Dedifferentiated amniotic fluid mesenchymal stem cell (primary cell): Measurements from ENCODE around the gene ARID1B.

Experiments
- DNase-seq: peaks from one replicate; pipeline ENCODE4 v3.0.0-alpha.2; 2016; ENCODE audit errors: extremely low spot score

The ARID1B gene

GRCh38 chr6:157181649-157182048 is 404.5 kb downstream of the ARID1B start:
- no peak for DNase-seq

GRCh38 chr6:157182503-157183264 is 405.5 kb downstream of the ARID1B start:
- DNase-seq = no peak

- peak; percentile 21 for DNase-seq
Measured at GRCh38 chr6:157184202-157185015, 407.2 kb downstream of the ARID1B start.

GRCh38 chr6:157185171-157185570 is 408.0 kb downstream of the ARID1B start:
- DNase-seq = no peak

GRCh38 chr6:157185986-157186385 is 408.8 kb downstream of the ARID1B start:
- DNase-seq = no peak

- DNase-seq = no peak
Measured at GRCh38 chr6:157186785-157187181, 409.6 kb downstream of the ARID1B start.

GRCh38 chr6:157187182-157188083 is 410.3 kb downstream of the ARID1B start:
- no peak for DNase-seq

GRCh38 chr6:157188213-157188612 is 411.0 kb downstream of the ARID1B start:
- DNase-seq = no peak

GRCh38 chr6:157193443-157193996 is 416.3 kb downstream of the ARID1B start:
- no peak for DNase-seq

- no peak for DNase-seq
Measured at GRCh38 chr6:157194110-157194509, 416.9 kb downstream of the ARID1B start.

GRCh38 chr6:157194643-157195042 is 417.5 kb downstream of the ARID1B start:
- DNase-seq = no peak

- DNase-seq = no peak
Measured at GRCh38 chr6:157196391-157196790, 419.2 kb downstream of the ARID1B start.

- DNase-seq = no peak
Measured at GRCh38 chr6:157198425-157199279, 421.5 kb downstream of the ARID1B start.

GRCh38 chr6:157200117-157200516 is 422.9 kb downstream of the ARID1B start:
- DNase-seq = no peak

GRCh38 chr6:157200611-157201010 is 423.4 kb downstream of the ARID1B start:
- DNase-seq = no peak

- DNase-seq = no peak
Measured at GRCh38 chr6:157201083-157201482, 423.9 kb downstream of the ARID1B start.

GRCh38 chr6:157203312-157203744 is 426.1 kb downstream of the ARID1B start:
- no peak for DNase-seq

GRCh38 chr6:157203764-157204163 is 426.6 kb downstream of the ARID1B start:
- DNase-seq = no peak

GRCh38 chr6:157205473-157206358 is 428.5 kb downstream of the ARID1B start:
- DNase-seq = no peak

- no peak for DNase-seq
Measured at GRCh38 chr6:157206359-157206815, 429.2 kb downstream of the ARID1B start.
